K562 treated with DMSO at 1 percent for 12 hours (cell line): Measurements from ENCODE around the gene LONRF3. TPM values are rescaled to one million over a fixed set of nuclear protein-coding genes. Genes with fewer than 3 reads are reported as not detected.

ENCODE experiments used
- total RNA-seq: library from RNA; unstranded; fragments of 300-600 nt; gene quantifications from 2 replicates; pipeline ENCODE4 v1.2.3, GENCODE V29; 2022; ENCODE audit not compliant: insufficient read depth

Gene LONRF3
- 1.7 and 4.4 TPM in 2 replicates for total RNA-seq

DNA sequence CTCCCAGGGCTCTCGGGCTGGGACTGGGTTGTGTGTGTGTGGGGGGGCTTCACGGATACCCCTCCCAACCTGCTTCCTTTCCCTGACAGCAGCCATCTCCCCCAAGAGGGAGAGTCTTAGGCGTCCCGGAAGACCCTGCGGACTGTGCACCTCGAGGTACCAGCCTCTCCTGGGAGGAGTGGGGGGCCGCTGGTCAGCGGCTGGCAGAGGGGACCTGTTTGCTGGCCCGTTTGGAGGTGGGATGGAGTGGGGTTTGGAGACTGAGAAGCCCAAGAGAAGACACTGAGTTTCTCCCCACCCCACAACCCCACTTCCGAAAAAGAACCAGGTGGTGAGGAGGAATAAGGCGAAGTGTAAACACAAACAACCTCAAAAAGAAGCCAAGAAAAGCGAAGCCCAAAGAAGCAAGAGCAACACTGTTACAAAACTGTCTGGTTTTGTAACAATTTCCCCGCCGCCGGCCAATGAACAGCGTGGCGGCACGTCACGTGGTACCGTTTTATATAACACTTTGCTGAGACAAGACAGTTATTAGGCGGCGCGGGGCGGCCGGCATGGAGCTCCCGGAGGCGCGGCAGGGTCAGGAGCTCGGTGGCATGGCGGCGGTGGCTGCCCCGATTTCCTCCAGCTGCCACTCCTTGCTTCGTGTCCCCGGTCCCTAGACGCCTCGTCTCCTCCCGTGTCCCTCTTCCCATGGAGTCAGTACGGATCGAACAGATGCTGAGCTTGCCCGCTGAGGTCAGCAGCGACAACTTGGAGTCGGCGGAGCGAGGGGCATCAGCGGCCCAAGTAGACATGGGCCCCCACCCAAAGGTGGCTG lies at the start of gene LONRF3:
Gene LONRF3, plus strand, starts transcription at position 531 of the 820 bp plus-strand sequence. Its CDS starts 163 bp downstream, at position 694.

Other genes with a start within 250 kb of the LONRF3 start
- 12.2 and 29.5 TPM in 2 replicates for gene IL13RA1, start 247.0 kb upstream of the LONRF3 start, total RNA-seq
- 0.28 TPM in 1 of 2 replicates, not detected in the other for gene ZCCHC12, start 150.8 kb upstream of the LONRF3 start, total RNA-seq
- gene CT47C1, start 98.4 kb downstream of the LONRF3 start, total RNA-seq = 1.2 TPM in 1 of 2 replicates, not detected in the other
- gene KIAA1210, start 153.2 kb downstream of the LONRF3 start, total RNA-seq = not detected in 2 replicates